Peyer's patch (tissue), 4 donors: ENCODE results near the gene AGAP1. TPM values are rescaled to one million over a fixed set of nuclear protein-coding genes. Genes with fewer than 3 reads are reported as not detected.

Experiments used
- DNase-seq, 3 donors: peaks; one replicate each; pipeline ENCODE4 v3.0.0-alpha.2; 2017 to 2019
- H3K27ac ChIP-seq, 4 donors: fragments of 200-600 bp; sonication (generic); one replicate each; pipeline ENCODE4 v1.5.1; 2016 to 2019
- H3K27me3 ChIP-seq, 2 donors: fragments of 200-600 bp; sonication (generic); one replicate each; pipeline ENCODE4 v1.5.1; 2019
- H3K36me3 ChIP-seq, 3 donors: fragments of 200-600 bp; sonication (generic); one replicate each; pipeline ENCODE4 v1.5.1; 2016 to 2019
- H3K4me1 ChIP-seq, 4 donors: fragments of 200-600 bp; sonication (generic); one replicate each; pipeline ENCODE4 v1.5.1; 2016 to 2019
- H3K4me3 ChIP-seq, 4 donors: fragments of 200-600 bp; sonication (generic); 1 replicate in 3 of 4; 2 replicates in 1 of 4; pipeline ENCODE4 v1.5.1; 2016 to 2019; ENCODE audit warnings: mild to moderate bottlenecking in 1 of 4
- H3K9me3 ChIP-seq, 4 donors: fragments of 200-600 bp; sonication (generic); one replicate each; pipeline ENCODE4 v1.5.1; 2016 to 2019; ENCODE audit warnings: mild to moderate bottlenecking in 1 of 4
- POLR2A ChIP-seq, 2 donors: fragments of 450-650 bp; IDR thresholded peaks; one replicate each; pipeline ENCODE4 v1.5.1; 2017; ENCODE audit warnings: antibody characterized with exemption in 2 of 2, mild to moderate bottlenecking in 2 of 2, moderate library complexity in 2 of 2
- total RNA-seq, 4 donors: library from RNA; depleted of rRNA; stranded (reverse); fragments of >200 nt; gene quantifications; one replicate each; pipeline ENCODE4 v1.1.0, GENCODE V29; 2016
- TF ChIP-seq, protein P1 (sequence below), 6 experiments: fragments of 450-650 bp in 4 of 6; fragments of 200-600 bp in 2 of 6; sonication (generic) in 1 of 6; IDR thresholded peaks; one replicate each; pipeline ENCODE4 v1.5.1; 2017 to 2019; ENCODE audit warnings: antibody characterized with exemption in 6 of 6, mild to moderate bottlenecking in 3 of 6, moderate library complexity in 1 of 6

AGAP1 gene
- total RNA-seq, 4 donors from 2014 or later, result 55.7 to 79.1 (median 66.9) TPM

- Histone ChIP-seq H3K9me3 (no peaks in the 10 kb centered on the region), H3K4me3 (no peak overlapping the region), H3K4me1 (peaks cover 0 to 6% (median 0%) of the 10 kb centered on the region in 4 donors), H3K27ac (no peak overlapping the region), H3K27me3 (no peaks in the 10 kb centered on the region), H3K36me3 (no peaks in the 10 kb centered on the region)
- no peak for DNase-seq
- no peak for TF ChIP-seq POLR2A (IDR thresholded peaks at IDR 0.05)
- TF ChIP-seq, protein P1, sequence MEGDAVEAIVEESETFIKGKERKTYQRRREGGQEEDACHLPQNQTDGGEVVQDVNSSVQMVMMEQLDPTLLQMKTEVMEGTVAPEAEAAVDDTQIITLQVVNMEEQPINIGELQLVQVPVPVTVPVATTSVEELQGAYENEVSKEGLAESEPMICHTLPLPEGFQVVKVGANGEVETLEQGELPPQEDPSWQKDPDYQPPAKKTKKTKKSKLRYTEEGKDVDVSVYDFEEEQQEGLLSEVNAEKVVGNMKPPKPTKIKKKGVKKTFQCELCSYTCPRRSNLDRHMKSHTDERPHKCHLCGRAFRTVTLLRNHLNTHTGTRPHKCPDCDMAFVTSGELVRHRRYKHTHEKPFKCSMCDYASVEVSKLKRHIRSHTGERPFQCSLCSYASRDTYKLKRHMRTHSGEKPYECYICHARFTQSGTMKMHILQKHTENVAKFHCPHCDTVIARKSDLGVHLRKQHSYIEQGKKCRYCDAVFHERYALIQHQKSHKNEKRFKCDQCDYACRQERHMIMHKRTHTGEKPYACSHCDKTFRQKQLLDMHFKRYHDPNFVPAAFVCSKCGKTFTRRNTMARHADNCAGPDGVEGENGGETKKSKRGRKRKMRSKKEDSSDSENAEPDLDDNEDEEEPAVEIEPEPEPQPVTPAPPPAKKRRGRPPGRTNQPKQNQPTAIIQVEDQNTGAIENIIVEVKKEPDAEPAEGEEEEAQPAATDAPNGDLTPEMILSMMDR (IDR thresholded peaks at IDR 0.05), result no peak
Observed at GRCh38 chr2:235594964-235595363, 101.1 kb downstream of the AGAP1 start.

DNA sequence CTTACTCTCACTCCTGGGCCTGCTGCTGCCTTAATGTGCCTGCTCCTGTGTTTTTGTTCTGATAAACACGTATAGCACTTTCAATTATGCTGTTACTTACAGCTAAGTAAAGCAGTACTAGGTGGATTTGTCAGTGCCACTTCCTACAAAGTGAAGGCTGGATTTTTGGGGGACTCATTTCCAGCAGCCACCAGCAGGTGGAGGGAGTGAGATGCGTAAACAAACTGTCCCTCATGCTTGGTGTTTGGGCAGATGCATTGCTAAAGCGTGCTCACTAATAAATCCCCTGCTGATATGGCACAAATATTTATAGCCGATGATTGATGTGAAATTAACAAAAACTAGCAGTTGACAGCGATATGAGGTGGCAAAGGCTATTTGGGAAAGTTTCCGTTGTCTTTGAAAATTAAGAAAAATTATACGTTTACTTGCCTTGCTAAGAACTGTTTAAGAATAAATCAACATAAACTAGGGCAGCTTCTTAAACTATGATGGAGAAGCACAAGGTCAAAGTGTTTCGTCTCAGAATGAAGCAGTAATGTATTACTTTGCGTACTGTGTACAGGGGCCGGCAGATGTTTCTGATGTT lies 101.7 kb downstream of the AGAP1 start:
- no peaks in the 10 kb centered on the region for H3K36me3 ChIP-seq
- no peak overlapping the region for H3K27ac ChIP-seq
- H3K27me3 ChIP-seq, result no peaks in the 10 kb centered on the region
- H3K4me3 ChIP-seq, result no peak overlapping the region
- no peaks in the 10 kb centered on the region for H3K9me3 ChIP-seq
- TF ChIP-seq POLR2A (IDR thresholded peaks at IDR 0.05), result no peak
- TF ChIP-seq, protein P1 (IDR thresholded peaks at IDR 0.05), result peak; percentile 12 to 89 (median 81)
- peaks cover 0 to 6% (median 0%) of the 10 kb centered on the region in 4 donors for H3K4me1 ChIP-seq
- DNase-seq, result peak; percentile 18 to 84 (median 74)

DNA sequence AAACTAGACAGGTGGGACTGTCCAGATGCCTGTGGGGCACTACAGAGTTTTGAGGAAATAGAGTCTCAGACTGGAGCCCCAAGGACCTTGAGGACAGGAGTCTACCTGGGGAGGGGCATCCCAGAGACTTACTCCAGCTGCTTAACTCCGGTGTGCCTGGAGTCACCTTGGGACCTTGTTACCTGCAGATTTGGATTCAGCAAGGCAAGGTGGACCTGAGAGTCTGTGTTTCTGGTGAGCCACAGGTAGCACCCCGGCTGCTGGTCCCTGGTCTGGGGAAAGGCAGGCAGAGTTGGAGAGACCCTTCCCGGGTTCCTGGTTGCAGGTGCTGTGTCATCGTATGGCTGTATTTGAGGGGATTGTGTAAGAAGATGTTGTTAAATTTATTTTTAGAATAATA lies 102.4 kb downstream of the AGAP1 start:
- Histone ChIP-seq H3K4me3 (no peak overlapping the region), H3K4me1 (peaks cover 0 to 6% (median 0%) of the 10 kb centered on the region in 4 donors), H3K27me3 (no peaks in the 10 kb centered on the region), H3K36me3 (no peaks in the 10 kb centered on the region), H3K9me3 (no peaks in the 10 kb centered on the region), H3K27ac (no peak overlapping the region)
- no peak for DNase-seq
- TF ChIP-seq, protein P1 (IDR thresholded peaks at IDR 0.05), result no peak
- TF ChIP-seq POLR2A (IDR thresholded peaks at IDR 0.05), result no peak

DNA sequence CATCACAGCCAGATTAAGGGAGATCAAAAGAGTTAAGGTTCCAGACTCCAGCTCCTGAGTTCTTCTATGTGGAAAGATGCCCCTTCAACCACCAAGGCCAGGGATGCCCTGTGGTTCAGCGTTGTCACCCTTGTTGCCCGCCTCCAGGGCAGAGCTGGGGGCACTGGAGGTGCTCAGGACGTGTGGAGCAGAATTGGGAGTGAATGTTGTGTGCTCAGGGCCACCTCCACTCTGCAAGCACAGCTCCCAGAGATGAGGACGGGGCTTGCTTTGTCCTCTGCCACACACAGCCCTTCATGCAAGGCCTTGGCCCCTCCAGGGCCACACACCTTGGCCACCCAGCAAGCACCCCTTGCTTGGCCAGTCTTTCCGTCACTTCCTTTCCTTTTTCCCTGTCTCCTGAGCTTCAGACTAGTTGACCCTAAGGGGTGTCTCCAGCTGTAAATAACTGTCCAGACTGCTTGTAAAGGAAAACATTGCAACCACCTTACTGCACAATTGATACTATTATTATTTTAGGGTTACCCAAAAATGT lies 103.3 kb downstream of the AGAP1 start:
- no peak overlapping the region for H3K27ac ChIP-seq
- H3K4me1 ChIP-seq, result peaks cover 0 to 6% (median 0%) of the 10 kb centered on the region in 4 donors
- no peak overlapping the region for H3K4me3 ChIP-seq
- no peak for DNase-seq
- H3K9me3 ChIP-seq, result no peaks in the 10 kb centered on the region
- H3K36me3 ChIP-seq, result no peaks in the 10 kb centered on the region
- H3K27me3 ChIP-seq, result no peaks in the 10 kb centered on the region
- TF ChIP-seq, protein P1 (IDR thresholded peaks at IDR 0.05), result no peak

DNA sequence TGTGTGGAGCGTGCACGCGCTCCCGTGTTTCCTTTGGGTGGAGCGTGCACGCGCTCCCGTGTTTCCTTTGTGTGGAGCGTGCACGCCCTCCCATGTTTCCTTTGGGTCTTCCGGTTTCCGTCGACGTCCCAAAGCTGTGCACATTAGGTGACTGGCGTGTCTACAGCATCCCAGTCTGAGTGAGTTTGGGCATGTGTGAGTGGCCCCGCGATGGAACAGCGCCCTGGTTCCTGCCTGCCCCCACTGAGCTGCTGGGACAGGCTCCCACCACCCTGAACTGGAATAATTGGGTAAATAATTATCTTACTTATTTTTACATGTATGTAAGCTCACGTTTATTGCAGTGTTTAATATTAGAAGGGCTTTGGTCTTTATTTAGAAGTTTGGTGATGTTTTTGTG lies 104.2 kb downstream of the AGAP1 start:
- H3K27ac ChIP-seq, result no peak overlapping the region
- no peaks in the 10 kb centered on the region for H3K27me3 ChIP-seq
- H3K9me3 ChIP-seq, result no peaks in the 10 kb centered on the region
- no peaks in the 10 kb centered on the region for H3K36me3 ChIP-seq
- no peak for TF ChIP-seq POLR2A (IDR thresholded peaks at IDR 0.05)
- TF ChIP-seq, protein P1 (IDR thresholded peaks at IDR 0.05), result no peak
- H3K4me3 ChIP-seq, result no peak overlapping the region
- DNase-seq, result no peak
- H3K4me1 ChIP-seq, result peaks cover 0 to 6% (median 0%) of the 10 kb centered on the region in 4 donors
